Activated CD8-positive, alpha-beta memory T cell treated with anti-CD3 and anti-CD28 coated beads, Interleukin-2, amount 50 U/mL, for 48 hours (primary cell): ENCODE results near the gene CCDC150.
"Not testable (repeated sequence)": the region's sequence is repeated elsewhere in the genome, so short reads cannot be mapped to it uniquely, and the experiment has no call there.

ENCODE experiments used
- DNase-seq: peaks from one replicate; pipeline ENCODE4 v3.0.0-alpha.2; 2020

The CCDC150 gene

DNA sequence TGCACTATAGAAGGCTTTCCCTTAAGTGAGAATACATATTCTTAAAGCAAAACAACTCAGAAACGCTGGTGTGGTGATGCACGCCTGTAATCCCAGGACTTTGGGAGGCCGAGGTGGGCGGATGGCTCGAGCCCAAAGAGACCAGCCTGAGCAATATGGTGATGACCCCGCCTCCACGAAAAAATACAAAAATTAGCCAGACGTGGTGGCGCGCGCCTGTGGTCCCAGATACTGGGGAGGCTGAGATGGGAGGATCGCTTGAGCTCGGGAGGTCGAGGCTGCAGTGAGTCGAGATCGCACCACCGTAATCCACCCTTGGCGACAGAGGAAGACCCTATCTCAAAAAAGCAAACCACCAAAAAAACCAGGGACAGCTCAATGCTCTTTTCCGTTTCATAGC lies 750 bp upstream of the CCDC150 start:
- DNase-seq, result no peak

DNA sequence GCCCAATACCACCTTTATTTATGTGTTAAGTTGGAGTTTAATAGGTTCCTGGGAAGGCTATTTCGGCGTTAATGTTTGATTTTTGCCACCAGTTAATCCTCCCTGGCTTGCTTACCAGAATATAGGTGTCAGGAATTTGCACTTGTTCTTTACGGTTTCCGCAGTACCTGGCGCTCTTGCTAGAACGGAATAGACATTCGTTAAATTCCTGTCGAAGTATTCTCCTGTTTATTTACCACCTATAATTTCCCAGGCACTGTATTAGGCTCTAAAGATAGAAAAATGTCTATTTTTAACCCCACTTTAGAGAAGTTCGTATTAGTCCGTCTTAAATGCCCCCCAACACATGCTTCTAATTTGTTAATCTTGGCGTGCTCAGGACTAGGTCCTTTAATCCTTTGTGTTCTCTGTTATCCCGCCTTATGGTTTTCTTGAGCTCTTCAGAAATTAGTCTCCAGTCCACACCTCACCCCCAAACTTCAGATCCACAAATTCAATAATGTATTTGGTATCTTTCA lies 575 bp downstream of the CCDC150 start:
- DNase-seq, result no peak

DNA sequence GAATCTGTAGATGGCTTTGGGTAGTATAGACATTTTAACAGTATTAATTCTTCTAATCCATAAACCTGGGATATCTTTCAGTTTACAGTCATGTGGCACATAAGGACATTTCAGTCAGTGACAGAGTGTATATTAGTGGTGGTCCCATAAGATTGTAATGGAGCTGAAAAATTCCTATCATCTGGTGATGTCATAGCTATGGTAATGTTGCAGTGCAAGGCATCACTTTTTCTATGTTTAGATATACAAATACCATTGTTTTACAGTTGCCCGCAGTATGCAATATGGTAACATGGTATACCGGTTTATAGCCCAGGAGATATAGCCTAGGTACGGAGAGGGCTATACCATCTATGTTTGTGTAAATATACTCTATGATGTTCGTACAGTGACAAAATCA lies 9.7 kb downstream of the CCDC150 start:
- no peak for DNase-seq

DNA sequence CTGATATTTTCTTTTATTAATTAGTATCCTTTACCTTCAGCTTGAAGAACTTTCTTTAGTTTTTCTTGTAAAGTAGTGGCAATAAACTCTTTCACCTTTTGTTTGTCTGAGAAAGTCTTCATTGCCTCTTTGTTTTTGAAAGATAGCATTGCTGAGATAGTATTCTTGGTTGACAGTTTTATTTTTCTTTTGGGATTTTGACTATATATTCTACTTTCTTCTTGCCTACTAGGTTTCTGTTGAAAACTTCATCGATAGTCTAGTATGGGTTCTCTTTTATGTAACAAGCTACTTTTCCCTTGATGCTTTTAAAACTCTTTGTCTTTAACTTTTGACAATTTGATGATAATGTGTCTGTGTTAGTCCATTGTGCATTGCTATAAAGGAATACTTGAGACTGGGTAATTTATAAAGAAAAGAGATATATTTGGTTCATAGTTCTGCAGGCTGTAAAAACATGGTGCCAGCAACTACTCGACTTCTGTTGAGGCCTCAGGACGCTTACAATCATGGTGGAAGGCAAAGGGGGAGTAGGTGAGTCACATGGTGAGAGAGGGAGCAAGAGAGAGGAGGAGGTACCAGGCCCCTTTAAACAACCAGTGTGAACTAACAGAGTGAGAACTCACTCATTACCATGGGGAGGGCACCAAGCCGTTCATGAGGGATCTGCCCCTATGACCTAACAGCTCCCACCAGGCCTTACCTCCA lies 12.0 kb downstream of the CCDC150 start:
- DNase-seq, result no peak

DNA sequence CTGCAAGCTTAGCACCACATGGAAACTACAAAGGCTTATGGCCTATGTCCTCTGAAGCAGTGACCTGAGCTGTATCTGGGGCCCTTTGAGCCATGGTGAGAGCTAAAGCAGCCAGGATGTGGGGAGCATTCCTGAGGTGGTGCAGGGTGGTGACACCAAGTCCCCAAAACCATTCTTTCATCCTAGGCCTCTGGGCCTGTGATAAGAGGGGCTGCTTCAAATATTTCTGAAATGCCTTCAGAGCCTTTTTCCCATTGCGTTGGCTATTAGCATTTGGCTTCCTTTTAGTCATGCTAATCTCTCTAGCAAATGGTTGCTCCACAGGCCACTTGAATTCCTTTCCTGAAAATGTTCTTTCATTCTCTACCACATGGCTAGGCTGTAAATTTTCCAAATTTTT lies 13.4 kb downstream of the CCDC150 start:
- DNase-seq, result no peak

DNA sequence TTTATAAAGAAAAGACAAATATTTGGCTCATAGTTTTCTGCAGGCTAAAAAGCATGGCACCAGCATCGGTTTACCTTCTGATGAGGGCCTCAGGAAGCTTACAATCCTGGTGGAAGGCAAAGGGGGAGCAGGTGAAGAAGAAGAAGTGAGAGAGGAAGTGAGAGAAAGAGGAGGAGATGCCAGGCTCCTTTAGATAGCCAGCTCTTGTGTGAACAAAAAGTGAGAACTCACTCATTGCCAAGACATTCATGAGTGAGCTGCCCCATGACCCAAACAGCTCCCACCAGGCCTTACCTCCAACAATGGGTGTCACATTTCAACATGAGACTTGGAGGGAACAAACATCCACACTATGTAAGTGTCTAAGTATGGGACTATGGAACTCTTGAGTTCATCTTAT lies 14.3 kb downstream of the CCDC150 start:
- no peak for DNase-seq

DNA sequence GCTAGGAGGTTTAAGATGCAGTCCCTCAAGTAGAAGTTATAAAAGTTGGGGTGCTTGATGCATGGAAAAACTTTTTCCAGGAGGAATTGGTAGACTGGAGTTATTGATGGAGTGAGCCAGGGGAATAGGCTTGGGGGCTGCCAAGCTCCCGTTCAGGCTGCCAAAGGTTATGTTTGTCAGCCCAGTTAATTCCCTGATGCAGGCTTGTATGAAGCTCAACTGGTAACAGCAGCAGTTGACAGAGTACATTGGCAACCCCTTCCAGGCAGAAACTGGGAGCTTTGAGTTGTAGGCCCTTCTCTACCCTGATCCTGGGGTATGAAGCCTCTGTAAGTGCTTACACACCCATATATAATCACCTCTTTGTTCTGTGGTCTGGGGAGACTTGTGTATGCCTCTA lies 16.2 kb downstream of the CCDC150 start:
- DNase-seq, result no peak

DNA sequence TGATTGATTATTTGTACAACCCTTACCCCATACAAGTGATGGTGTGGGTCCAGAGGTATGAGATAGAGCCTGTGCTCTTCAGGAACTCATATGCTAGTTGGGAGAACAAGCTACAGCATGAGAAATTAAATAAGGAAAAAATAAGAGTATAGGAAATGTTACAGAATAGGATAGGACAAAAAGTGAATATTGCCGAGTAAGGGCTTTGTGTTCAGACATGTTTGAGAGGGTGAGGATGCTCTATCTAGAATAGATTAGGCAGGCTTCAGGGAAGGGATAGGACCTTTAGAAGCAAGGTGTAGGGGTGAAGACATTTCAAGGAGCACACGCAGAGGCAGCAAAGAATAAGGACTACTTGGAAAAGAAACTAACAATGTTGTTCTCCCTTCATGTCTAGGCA lies 17.8 kb downstream of the CCDC150 start:
- no peak for DNase-seq

DNA sequence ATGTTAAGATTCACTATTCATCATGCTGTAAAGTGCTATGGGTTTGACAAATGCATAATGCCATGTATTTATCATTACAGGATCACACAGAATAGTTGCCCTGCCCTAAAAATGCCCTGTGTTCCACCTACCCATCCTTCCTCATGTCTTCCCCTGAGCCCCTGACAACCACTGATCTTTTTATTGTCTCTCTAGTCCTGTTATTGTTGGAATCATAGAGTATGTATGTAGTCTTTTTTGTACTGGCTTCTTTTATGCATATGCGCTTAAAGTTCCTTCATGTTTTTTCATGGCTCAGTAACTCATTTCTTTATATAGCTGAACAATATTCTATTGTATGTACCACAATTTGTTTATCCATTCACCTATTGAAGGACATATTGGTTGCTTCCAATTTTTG lies 20.3 kb downstream of the CCDC150 start:
- DNase-seq, result no peak

DNA sequence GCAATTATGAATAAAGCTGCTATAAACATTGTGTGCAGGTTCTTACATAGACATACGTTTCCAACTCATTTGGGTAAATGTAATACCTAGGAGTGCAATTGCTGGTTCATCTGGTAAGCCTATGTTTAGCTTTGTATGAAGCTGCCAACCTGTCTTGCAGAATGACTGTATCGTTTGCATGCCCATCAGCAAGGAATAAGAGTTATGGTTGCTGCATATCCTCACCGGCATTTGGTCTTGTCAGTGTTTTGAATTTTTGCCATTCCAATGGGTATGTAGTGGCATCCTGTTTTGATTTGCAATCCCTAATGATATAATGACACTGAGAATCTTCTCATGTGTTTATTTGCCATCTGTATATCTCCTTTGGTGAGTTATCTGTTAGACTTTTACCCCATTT lies 20.7 kb downstream of the CCDC150 start:
- DNase-seq, result no peak

DNA sequence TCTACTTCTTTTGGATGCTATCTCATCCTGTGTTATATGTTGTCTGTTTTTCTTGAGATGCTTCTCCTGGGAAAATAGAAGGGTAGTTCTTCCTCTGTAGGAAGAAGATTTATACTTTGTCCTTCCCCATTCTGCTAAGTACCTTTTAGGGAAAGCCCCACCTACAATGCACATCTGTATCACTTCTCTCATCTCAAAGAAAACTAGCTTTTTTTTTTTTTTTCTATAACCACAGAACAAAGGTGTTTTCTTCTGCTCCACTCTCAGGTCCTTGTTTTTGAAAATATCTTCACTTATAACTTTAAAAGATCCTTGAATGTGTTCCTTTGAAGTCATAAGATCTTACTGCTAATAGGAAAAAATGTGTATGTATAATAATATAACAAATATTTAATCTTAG lies 30.8 kb downstream of the CCDC150 start:
- DNase-seq, result no peak

DNA sequence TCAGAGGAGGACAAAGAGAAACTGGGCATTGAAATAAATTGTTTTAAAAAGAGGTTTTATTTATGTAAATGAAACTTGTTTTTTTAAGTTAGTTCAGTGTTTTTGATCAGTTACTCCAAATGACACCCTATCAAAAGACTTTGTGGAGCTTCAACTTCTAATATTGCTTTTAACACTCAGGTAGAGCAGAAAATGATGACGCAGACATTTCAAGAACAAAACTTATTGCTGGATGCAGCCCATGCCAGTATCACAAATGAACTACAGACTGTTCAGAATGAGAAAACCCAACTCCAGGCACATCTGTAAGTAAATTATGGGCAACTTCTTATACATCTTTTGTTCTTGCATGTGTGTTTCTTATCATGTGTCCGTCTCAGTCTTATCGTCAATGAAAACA lies 36.4 kb downstream of the CCDC150 start:
- no peak for DNase-seq

DNA sequence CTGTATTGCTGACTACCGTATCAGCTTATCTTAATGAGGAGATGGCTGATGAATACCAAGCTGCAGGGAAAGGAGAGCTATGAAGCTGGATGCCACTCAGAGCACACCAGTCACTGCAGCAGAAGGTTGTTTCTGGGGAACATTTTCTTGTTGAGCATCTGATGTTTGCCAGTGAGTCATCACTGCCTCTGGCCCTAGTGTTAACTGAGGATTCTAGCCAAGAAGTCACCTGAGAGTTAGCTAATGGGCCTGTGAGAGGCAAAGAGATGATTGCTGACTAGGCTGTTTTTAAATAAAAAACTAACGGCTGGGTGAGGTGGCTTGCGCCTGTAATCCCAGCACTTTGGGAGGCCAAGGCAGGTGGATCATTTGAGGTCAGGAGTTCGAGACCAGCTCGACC lies 37.9 kb downstream of the CCDC150 start:
- DNase-seq, result no peak

DNA sequence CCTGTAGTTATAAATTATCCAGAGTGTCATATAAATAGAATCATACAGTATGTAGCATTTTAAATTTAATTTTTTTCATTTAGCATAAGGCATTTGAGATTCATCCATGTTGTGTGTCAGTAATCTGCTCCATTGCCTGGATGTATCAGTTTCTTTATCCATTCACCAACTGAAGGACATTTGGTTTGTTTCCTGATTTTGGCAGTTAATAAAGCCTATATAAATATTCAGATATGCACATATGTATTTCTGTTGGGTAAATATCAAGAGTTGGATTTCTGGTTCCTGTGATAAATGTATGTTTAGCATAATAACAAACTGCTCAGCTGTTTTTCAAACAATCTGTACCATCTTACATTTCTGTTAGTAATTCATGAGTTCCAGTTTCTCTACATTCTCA lies 39.9 kb downstream of the CCDC150 start:
- DNase-seq, result no peak

DNA sequence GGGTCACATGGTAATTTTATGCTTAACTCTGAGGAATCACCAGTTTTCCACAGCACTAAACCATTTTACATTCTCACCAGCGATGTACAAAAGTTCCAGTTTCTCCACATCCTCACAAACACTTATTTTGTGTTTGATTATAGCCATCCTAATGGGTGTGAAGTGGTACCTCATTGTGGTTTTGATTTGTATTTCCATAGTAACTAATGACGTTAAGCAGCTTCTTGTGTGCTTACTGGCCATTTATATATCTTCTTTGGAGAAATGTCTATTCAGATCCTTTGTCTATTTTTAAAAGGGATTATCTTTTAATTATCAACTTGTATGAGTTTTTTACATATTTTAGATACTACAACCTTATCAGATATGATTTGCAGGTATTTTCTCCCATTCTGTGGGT lies 42.0 kb downstream of the CCDC150 start:
- no peak for DNase-seq

DNA sequence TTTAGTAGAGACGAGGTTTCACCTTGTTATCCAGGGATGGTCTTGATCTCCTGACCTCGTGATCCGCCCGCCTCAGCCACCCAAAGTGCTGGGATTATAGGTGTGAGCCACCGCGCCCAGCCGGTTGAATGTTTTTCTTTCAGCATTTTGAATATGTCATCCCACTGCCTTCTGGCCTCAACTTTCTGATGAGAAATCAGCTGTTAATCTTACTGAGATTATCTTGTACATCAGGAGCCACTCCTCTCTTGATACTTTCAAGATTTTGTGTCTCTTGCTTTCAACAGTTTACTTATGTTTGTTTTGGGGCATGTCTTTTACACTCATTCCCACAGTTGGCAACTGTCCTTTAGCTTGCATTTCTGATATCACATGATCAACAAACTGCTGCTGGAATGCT lies 46.3 kb downstream of the CCDC150 start:
- no peak for DNase-seq

DNA sequence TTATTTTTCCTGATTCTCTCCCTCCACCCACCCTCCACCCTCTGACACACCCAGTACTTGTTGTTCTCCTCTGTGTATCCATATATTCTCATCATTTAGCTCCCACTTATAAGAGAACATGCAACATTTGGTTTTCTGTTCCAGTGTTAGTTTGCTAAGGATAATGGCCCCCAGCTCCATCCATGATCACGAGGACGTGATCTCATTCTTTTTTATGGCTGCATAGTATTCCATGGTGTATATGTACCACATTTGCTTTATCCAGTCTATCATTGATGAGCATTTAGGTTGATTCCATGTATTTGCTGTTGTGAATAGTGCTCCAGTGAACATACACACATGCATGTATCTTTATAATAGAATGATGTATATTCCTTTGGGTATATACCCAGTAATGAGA lies 47.2 kb downstream of the CCDC150 start:
- not testable (repeated sequence) for DNase-seq

DNA sequence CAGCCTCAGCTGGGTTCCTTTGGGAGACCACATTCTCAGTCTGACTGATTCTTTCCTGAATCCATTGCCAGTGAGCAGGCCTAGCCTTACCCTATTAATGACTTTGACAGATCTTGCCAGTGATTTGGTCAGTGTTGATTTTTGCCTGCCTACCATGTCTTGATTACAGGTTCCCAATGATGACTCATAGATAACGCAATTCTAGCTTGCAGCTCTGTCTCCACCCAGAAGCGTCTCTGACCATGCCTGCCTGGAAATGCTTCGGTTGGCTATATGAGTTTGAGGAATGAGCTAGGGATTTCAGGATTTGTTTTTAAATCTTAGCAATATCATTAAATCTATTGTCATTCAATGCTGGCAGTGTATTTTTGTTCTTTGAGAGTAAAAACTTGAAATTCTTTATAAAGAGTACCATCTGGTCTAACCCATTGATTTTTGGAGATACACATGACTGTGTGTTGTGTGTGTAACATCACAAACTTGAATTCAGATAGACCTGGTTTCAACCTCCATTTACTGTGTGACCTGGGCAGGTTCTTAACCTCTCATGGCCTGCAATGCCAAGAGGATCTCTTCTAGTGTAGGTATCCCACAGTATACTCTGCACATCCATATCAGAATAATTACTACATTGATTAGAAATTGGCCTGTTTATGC lies 57.0 kb downstream of the CCDC150 start:
- no peak for DNase-seq

DNA sequence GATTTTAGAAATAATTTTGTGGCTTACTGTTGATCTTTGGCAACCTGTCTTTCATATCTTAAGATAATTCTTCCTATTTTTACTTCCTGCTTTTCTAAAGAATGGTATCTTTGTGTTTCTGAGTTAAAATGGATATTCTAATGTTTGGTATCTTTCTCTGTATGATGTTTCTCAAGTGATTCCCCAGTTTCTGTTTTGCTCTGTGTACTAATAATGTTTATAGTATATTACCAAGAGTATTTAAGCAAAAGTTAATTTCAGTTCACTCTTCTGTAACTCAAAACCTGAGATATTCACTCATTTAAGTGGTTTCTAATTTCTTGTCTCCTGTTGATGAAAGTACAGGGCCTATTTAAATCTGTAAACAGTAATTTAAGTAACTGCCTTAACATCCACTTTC lies 58.3 kb downstream of the CCDC150 start:
- DNase-seq, result no peak

DNA sequence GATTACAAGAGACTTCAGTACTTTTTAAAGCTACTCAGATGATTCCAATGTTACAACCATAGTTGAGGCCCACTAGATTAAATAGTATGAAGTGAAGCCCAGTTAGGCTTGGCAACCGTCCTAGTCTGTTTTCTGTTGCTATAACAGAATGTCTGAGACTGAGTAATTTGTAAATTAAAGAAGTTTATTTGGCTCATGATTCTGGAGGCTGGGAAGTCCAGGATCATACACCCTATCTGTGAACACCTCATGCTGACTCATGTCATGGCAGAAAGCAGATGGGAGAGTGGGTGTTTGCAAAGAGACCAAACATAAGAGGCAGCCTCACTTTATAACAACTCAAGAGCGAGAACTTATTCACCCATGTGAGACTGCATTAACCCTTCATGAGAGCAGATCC lies 63.1 kb downstream of the CCDC150 start:
- DNase-seq, result no peak

DNA sequence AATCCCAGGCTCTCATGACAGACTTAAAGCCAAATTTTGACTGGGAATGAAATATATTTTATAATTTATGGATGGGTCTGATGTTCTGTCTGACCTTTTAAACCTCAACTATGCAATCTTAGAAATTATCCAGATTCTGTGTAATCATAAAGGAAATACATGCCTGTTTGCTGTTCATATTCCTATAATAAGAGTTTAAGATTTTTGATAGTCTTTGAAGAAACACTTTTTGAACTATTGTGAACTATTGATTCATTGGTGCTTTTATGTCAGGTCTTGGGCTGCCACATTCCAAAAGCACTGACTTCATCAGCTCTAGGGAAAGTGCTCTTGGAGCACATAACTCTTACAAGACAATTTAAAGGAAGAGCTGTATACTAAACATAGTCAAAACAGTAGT lies 64.2 kb downstream of the CCDC150 start:
- no peak for DNase-seq

DNA sequence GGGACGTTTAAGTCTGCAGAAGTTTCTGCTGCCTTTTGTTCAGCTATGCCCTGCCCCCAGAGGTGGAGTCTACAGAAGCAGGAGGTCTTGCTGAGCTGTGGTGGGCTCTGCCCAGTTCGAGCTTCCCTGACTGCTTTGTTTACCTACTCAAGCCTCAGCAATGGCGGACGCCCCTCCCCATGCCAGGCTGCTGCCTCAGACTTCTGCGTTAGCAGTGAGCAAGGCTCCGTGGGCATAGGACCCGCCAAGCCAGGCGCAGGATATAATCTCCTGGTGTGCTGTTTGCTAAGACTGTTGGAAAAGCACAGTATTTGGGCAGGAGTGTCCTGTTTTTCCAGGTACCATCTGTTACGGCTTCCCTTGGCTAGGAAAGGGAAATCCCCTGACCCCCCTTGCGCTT lies 70.5 kb downstream of the CCDC150 start:
- DNase-seq, result not testable (repeated sequence)

DNA sequence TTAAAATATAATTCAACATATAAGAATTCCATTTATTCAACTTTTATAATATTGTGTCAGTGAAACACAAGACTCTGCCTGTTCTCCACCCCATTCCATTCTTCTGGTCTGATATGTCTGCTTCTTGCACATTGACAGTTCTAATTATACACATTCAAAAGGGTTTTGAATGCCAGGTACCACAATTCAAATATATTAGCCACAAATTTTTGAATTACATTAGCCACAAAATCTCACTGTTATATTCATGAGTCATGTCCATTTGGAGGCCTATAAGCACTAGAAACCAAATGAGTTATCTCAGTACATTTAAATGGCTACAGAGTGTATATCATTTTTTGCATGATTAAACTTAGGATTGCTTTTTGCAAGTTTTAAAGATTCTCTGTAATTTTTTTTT lies 72.1 kb downstream of the CCDC150 start:
- no peak for DNase-seq

DNA sequence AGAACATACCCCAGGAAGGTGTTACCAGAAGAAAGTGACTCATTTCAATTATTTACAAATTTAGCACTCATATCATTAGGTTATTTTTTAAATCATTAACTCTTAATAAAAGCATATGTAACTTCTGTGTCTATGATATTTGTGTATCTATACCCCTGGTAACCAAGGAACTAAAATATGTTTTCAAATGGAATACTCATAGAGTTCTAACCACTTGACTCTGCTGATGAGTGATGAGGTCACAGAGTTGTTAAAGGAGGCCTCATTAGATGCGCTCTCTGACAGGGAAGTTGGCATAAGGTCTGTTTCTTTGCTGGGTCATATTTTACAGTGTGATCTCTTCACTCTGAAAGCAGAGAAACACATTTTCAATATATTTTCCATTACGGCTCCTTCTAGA lies 73.4 kb downstream of the CCDC150 start:
- DNase-seq, result no peak
